ENCODE results near the gene ZNF836.
A peak's percentile ranks its signal among the peaks of the same experiment; 100 is the strongest.

Gene ZNF836

GRCh38 chr19:52200044-52200443 lies 28.6 kb upstream of the ZNF836 start:
- H3K4me1 ChIP-seq (ENCODE audit: control insufficient read depth, insufficient read depth, low read length) = peaks cover 18% of the 10 kb centered on the region
- peak overlapping the region; percentile 9 for H3K4me3 ChIP-seq (ENCODE audit: low read length)
- no peaks in the 10 kb centered on the region for H3K27me3 ChIP-seq (ENCODE audit: control insufficient read depth, insufficient read depth, low read length)
- H3K9ac ChIP-seq (ENCODE audit: low read depth, low read length) = peak overlapping the region; percentile 43
- H3K9me3 ChIP-seq (replicated peaks; ENCODE audit: low read length) = no peaks in the 10 kb centered on the region
- H3K36me3 ChIP-seq (ENCODE audit: insufficient read depth, low read length) = peaks cover 80% of the 10 kb centered on the region
- H3K4me2 ChIP-seq (ENCODE audit: low read length) = peak overlapping the region; percentile 19

- no peak overlapping the region for H3K9ac ChIP-seq (ENCODE audit: low read depth, low read length)
- H3K36me3 ChIP-seq (ENCODE audit: insufficient read depth, low read length) = peaks cover 74% of the 10 kb centered on the region
- H3K4me3 ChIP-seq (ENCODE audit: low read length) = no peak overlapping the region
- H3K4me2 ChIP-seq (ENCODE audit: low read length) = no peak overlapping the region
- H3K27me3 ChIP-seq (ENCODE audit: control insufficient read depth, insufficient read depth, low read length) = no peaks in the 10 kb centered on the region
- peaks cover 18% of the 10 kb centered on the region for H3K4me1 ChIP-seq (ENCODE audit: control insufficient read depth, insufficient read depth, low read length)
- no peaks in the 10 kb centered on the region for H3K9me3 ChIP-seq (replicated peaks; ENCODE audit: low read length)
Observed at GRCh38 chr19:52198678-52199077, 27.3 kb upstream of the ZNF836 start.

GRCh38 chr19:52197964-52198363 lies 26.5 kb upstream of the ZNF836 start:
- H3K36me3 ChIP-seq (ENCODE audit: insufficient read depth, low read length) = peaks cover 72% of the 10 kb centered on the region
- no peaks in the 10 kb centered on the region for H3K9me3 ChIP-seq (replicated peaks; ENCODE audit: low read length)
- no peak overlapping the region for H3K4me3 ChIP-seq (ENCODE audit: low read length)
- no peak overlapping the region for H3K4me2 ChIP-seq (ENCODE audit: low read length)
- H3K4me1 ChIP-seq (ENCODE audit: control insufficient read depth, insufficient read depth, low read length) = peaks cover 18% of the 10 kb centered on the region
- no peak overlapping the region for H3K9ac ChIP-seq (ENCODE audit: low read depth, low read length)
- no peaks in the 10 kb centered on the region for H3K27me3 ChIP-seq (ENCODE audit: control insufficient read depth, insufficient read depth, low read length)

- Histone ChIP-seq H3K4me1 (ENCODE audit: control insufficient read depth, insufficient read depth, low read length) (peaks cover 26% of the 10 kb centered on the region), H3K36me3 (ENCODE audit: insufficient read depth, low read length) (peaks cover 62% of the 10 kb centered on the region), H3K9ac (ENCODE audit: low read depth, low read length) (no peak overlapping the region)
Observed at GRCh38 chr19:52196256-52196967, 25.0 kb upstream of the ZNF836 start.

GRCh38 chr19:52191951-52192350 lies 20.5 kb upstream of the ZNF836 start:
- peak overlapping the region; percentile 92 for H3K4me2 ChIP-seq (ENCODE audit: low read length)
- H3K4me3 ChIP-seq (ENCODE audit: low read length) = peak overlapping the region; percentile 89
- H3K9me3 ChIP-seq (replicated peaks; ENCODE audit: low read length) = no peaks in the 10 kb centered on the region
- H3K9ac ChIP-seq (ENCODE audit: low read depth, low read length) = peak overlapping the region; percentile 98
- peaks cover 19% of the 10 kb centered on the region for H3K4me1 ChIP-seq (ENCODE audit: control insufficient read depth, insufficient read depth, low read length)
- no peaks in the 10 kb centered on the region for H3K27me3 ChIP-seq (ENCODE audit: control insufficient read depth, insufficient read depth, low read length)
- peaks cover 37% of the 10 kb centered on the region for H3K36me3 ChIP-seq (ENCODE audit: insufficient read depth, low read length)

More at GRCh38 chr19:52196256-52196967, 25.0 kb upstream of the ZNF836 start:
- H3K27me3 ChIP-seq (ENCODE audit: control insufficient read depth, insufficient read depth, low read length) = no peaks in the 10 kb centered on the region
- no peaks in the 10 kb centered on the region for H3K9me3 ChIP-seq (replicated peaks; ENCODE audit: low read length)
- no peak overlapping the region for H3K4me3 ChIP-seq (ENCODE audit: low read length)
- H3K4me2 ChIP-seq (ENCODE audit: low read length) = no peak overlapping the region

GRCh38 chr19:52191389-52191788 lies 20.0 kb upstream of the ZNF836 start:
- H3K36me3 ChIP-seq (ENCODE audit: insufficient read depth, low read length) = peaks cover 31% of the 10 kb centered on the region
- H3K4me1 ChIP-seq (ENCODE audit: control insufficient read depth, insufficient read depth, low read length) = peaks cover 19% of the 10 kb centered on the region
- no peaks in the 10 kb centered on the region for H3K9me3 ChIP-seq (replicated peaks; ENCODE audit: low read length)
- H3K27me3 ChIP-seq (ENCODE audit: control insufficient read depth, insufficient read depth, low read length) = no peaks in the 10 kb centered on the region
- H3K9ac ChIP-seq (ENCODE audit: low read depth, low read length) = peak overlapping the region; percentile 98
- peak overlapping the region; percentile 92 for H3K4me2 ChIP-seq (ENCODE audit: low read length)
- peak overlapping the region; percentile 89 for H3K4me3 ChIP-seq (ENCODE audit: low read length)

GRCh38 chr19:52190487-52191293 lies 19.3 kb upstream of the ZNF836 start:
- peaks cover 19% of the 10 kb centered on the region for H3K4me1 ChIP-seq (ENCODE audit: control insufficient read depth, insufficient read depth, low read length)

GRCh38 chr19:52189735-52190486 lies 18.5 kb upstream of the ZNF836 start, which contains the start of gene PPP2R1A:
Gene PPP2R1A, plus strand, starts transcription at chr19:52190052. Its CDS starts 45 bp downstream, at chr19:52190097.
- peak within 1 kb of the TSS; percentile 89 for H3K4me3 ChIP-seq (ENCODE audit: low read length)
- peak within 1 kb of the TSS; percentile 93 for H3K4me2 ChIP-seq (ENCODE audit: low read length)
- H3K9ac ChIP-seq (ENCODE audit: low read depth, low read length) = peak within 1 kb of the TSS; percentile 98
- no peaks in the 10 kb centered on the region for H3K27me3 ChIP-seq (ENCODE audit: control insufficient read depth, insufficient read depth, low read length)
- H3K36me3 ChIP-seq (ENCODE audit: insufficient read depth, low read length) = peaks cover 17% of the 10 kb centered on the region
- peaks cover 19% of the 10 kb centered on the region for H3K4me1 ChIP-seq (ENCODE audit: control insufficient read depth, insufficient read depth, low read length)
- H3K9me3 ChIP-seq (replicated peaks; ENCODE audit: low read length) = no peaks in the 10 kb centered on the region

More at GRCh38 chr19:52190487-52191293, 19.3 kb upstream of the ZNF836 start:
- H3K9me3 ChIP-seq (replicated peaks; ENCODE audit: low read length) = no peaks in the 10 kb centered on the region
- peaks cover 25% of the 10 kb centered on the region for H3K36me3 ChIP-seq (ENCODE audit: insufficient read depth, low read length)
- H3K4me3 ChIP-seq (ENCODE audit: low read length) = peak overlapping the region; percentile 89
- H3K4me2 ChIP-seq (ENCODE audit: low read length) = peak overlapping the region; percentile 92
- peak overlapping the region; percentile 98 for H3K9ac ChIP-seq (ENCODE audit: low read depth, low read length)
- H3K27me3 ChIP-seq (ENCODE audit: control insufficient read depth, insufficient read depth, low read length) = no peaks in the 10 kb centered on the region

GRCh38 chr19:52188822-52189734 lies 17.7 kb upstream of the ZNF836 start:
- peak overlapping the region; percentile 88 for H3K9ac ChIP-seq (ENCODE audit: low read depth, low read length)
- H3K9me3 ChIP-seq (replicated peaks; ENCODE audit: low read length) = no peaks in the 10 kb centered on the region
- H3K4me2 ChIP-seq (ENCODE audit: low read length) = peak overlapping the region; percentile 93
- H3K36me3 ChIP-seq (ENCODE audit: insufficient read depth, low read length) = peaks cover 11% of the 10 kb centered on the region
- H3K4me1 ChIP-seq (ENCODE audit: control insufficient read depth, insufficient read depth, low read length) = peaks cover 19% of the 10 kb centered on the region
- no peaks in the 10 kb centered on the region for H3K27me3 ChIP-seq (ENCODE audit: control insufficient read depth, insufficient read depth, low read length)
- peak overlapping the region; percentile 68 for H3K4me3 ChIP-seq (ENCODE audit: low read length)

- Histone ChIP-seq H3K9me3 (replicated peaks; ENCODE audit: low read length) (no peaks in the 10 kb centered on the region), H3K36me3 (ENCODE audit: insufficient read depth, low read length) (peaks cover under 1% of the 10 kb centered on the region), H3K27me3 (ENCODE audit: control insufficient read depth, insufficient read depth, low read length) (no peaks in the 10 kb centered on the region), H3K9ac (ENCODE audit: low read depth, low read length) (no peak overlapping the region), H3K4me1 (ENCODE audit: control insufficient read depth, insufficient read depth, low read length) (peaks cover 19% of the 10 kb centered on the region), H3K4me2 (ENCODE audit: low read length) (no peak overlapping the region), H3K4me3 (ENCODE audit: low read length) (no peak overlapping the region)
Observed at GRCh38 chr19:52187407-52187806, 16.0 kb upstream of the ZNF836 start.

All from skeletal muscle satellite cell (primary cell).